ENCODE data around the gene FNDC7. TPM values are rescaled to one million over a fixed set of nuclear protein-coding genes. Genes with fewer than 3 reads are reported as not detected.

Gene FNDC7
- under 0.01 TPM in 1 of 2 replicates, not detected in the other for total RNA-seq

DNA sequence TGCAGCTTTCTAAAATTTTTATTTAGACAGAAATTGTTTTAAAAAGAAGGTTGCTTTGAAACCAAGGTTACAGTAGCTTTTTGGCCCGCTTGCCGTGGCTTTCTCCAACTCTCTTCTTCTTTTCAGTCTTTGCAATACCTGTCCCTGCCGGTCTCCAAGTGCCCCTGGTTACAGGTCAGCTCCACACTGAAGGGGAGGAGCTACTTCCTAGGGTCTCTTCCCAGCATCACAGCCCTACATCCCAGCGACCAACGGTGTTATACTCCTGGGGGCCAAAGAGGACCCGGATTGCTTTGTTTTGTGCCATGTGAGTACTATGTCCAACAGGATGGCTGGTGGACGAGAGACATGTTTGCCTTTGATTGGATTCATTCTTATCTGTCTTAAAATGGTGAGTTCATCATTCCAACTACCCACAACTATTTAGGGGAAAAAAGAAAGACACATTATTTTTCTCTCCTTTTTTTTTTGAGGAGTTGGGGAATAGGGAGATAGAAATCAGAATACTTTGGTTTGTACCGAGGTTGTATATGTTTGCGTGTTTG is at the start of gene FNDC7:
Gene FNDC7 (plus strand): TSS at position 303 of the 545 bp plus-strand sequence. CDS start 26 bp downstream, at position 329.

GRCh38 chr1:108691942-108692723 is 20.6 kb upstream of the FNDC7 start, which contains the start of gene PRPF38B:
TSS of gene PRPF38B (plus strand) at chr1:108692310. CDS start at chr1:108692592, 282 bp downstream.

GRCh38 chr1:108746382-108747170 is 33.9 kb downstream of the FNDC7 start, which contains the start of gene STXBP3:
TSS of gene STXBP3 (plus strand) at chr1:108746674. CDS start at chr1:108746738, 64 bp downstream.

Other genes with a start within 250 kb of the FNDC7 start
- 1.1 and 1.9 TPM in 2 replicates for gene EEIG2, start 152.8 kb upstream of the FNDC7 start, total RNA-seq
- gene HENMT1, start 51.8 kb upstream of the FNDC7 start, total RNA-seq: 1.9 and 2.2 TPM in 2 replicates
- gene PRPF38B, start 20.6 kb upstream of the FNDC7 start, total RNA-seq: 7.9 and 20.5 TPM in 2 replicates
- gene STXBP3, start 33.8 kb downstream of the FNDC7 start, total RNA-seq: 37.2 and 89.1 TPM in 2 replicates
- gene AKNAD1, start 144.2 kb downstream of the FNDC7 start, total RNA-seq: 0.13 TPM in 1 of 2 replicates, not detected in the other
- 6.8 and 16.4 TPM in 2 replicates for gene GPSM2, start 164.1 kb downstream of the FNDC7 start, total RNA-seq